ENCODE measurements around the gene SSX4B.
"Not testable (repeated sequence)": the region's sequence is repeated elsewhere in the genome, so short reads cannot be mapped to it uniquely, and the experiment has no call there.

GRCh38 chrX:48433713-48434112 lies 22.0 kb upstream of the SSX4B start:
- TF ChIP-seq POLR2A, CTCF, POLR2AphosphoS5 (IDR thresholded peaks at IDR 0.05): not testable (repeated sequence)

Data from gastroesophageal sphincter (tissue), 3 donors.